GM21619 (cell line): ENCODE measurements around the gene NFXL1.
A peak's percentile ranks its signal among the peaks of the same experiment; 100 is the strongest.
"Not testable (repeated sequence)": the region's sequence is repeated elsewhere in the genome, so short reads cannot be mapped to it uniquely, and the experiment has no call there.

ENCODE experiments used
- ATAC-seq: cut with Tn5 transposase; IDR thresholded peaks from one replicate; pipeline ENCODE4 v1.9.1; 2021; ENCODE audit not compliant: unreplicated experiment

NFXL1 gene

GRCh38 chr4:47914220-47914925 lies at the start of gene NFXL1:
Gene NFXL1 (minus strand): TSS chr4:47914583. CDS start chr4:47914203, 380 bp downstream.
- ATAC-seq = peak; percentile 96

DNA sequence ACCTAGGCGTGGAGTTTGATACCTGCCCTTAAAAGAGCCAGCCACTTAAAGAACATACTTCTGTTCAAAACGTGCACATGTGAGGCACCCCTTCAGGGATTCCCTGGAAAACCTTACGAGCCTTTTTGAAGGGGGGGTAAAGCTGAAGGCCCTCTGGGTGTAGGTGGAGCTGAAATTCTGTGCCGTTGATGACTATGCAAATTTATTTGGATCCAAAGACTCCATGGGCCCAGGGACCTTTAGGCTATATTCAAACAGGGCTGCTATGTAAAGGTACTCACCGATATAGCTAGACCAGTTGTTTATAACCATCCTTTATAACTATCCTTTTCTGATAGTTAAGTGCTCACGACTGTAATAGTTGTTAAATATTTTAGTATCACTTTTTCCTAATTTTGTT lies 40.3 kb upstream of the NFXL1 start:
- no peak for ATAC-seq

DNA sequence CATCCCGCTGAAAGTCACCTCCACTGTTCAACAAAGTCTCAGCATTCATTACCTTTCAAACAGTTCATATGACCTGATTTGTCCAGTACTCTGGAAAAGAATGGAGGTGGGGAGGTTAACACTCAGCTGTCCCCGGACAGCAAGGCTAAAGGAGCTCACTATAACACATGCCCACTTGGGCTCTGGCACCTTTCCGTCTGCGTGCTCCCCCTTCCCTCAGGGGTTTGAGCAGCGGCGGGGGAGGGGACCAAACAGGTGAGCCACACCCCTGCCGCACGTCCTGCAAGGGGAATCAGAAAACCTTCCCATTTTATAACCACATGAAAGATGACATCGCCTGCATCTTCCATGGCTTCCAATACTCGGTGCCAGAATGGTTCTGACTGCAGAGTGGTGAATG lies 39.9 kb upstream of the NFXL1 start:
- ATAC-seq = no peak

DNA sequence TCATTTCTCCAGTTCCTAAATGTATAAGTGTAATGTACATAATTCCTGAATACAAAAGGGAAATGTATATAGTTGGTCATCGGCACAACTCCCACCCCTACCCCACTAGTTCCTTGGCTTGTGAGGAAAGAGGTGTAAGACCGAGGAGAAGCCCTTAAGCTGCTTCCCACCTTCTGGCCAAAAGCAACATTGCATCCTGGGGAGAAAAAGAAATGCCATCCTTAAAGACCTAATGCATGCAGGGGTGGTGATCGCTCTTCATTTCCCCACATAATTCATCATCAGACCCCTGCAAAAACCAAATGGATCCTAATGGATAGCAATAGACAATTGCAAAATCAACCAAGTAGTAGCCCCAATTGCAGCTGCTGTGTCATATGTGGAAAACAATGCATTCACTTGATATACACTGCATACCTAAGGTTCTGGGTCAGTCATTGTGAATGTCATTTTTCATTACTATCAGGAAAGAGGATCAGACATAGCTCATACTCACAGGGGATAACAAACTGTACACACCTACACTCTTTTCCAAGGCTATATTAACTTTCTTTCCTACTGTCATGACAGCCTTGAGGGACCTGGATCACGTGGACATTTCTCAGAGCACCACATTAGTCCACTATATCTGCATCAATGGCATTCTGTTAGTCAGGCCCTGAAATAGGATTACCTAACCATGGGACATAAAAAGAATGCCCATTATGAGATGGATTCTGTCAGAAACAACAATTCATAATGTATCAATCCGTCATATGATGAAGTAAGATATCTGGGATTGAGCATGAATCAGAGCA lies 31.7 kb upstream of the NFXL1 start:
- no peak for ATAC-seq

DNA sequence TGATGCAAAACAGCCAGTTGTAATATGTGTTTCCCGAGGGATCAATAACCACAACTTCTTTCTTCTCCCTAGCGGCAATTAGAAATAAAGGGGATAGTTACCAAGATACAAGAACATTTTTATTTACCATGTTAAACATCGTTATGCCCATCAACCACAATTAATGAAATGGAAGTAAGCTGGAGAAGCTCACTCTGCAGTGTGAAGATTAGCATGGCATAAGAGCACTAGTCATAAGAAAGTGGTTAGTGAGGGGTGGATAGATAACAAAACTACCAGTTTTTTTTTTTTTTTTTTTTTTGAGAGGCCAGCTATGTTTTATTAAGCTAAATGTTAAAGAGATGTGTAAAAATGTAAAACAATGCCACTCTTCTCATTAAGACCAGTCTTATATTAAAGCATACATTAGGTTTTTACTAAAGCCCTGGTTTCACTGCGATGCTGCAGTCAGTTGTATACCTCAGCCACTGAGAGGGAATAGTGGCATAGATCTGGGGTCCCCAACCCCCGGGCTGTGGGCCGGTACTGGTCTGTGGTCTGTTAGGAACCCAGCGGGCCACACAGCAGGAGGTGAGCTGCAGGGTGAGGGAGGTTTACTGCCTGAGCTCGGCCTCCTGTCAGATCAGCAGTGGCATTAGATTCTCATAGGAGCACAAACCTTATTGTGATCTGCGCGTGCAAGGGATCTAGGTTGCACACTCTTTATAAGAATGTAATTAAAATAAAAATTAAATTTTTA lies 27.9 kb upstream of the NFXL1 start:
- no peak for ATAC-seq

GRCh38 chr4:47939456-47939855 lies 25.1 kb upstream of the NFXL1 start:
- no peak for ATAC-seq

GRCh38 chr4:47936336-47936735 lies 22.0 kb upstream of the NFXL1 start:
- ATAC-seq = no peak

- ATAC-seq = peak; percentile 71
These were observed 19.5 kb upstream of the NFXL1 start for GRCh38 chr4:47933840-47934239.

GRCh38 chr4:47930971-47931804 lies 16.8 kb upstream of the NFXL1 start:
- no peak for ATAC-seq

DNA sequence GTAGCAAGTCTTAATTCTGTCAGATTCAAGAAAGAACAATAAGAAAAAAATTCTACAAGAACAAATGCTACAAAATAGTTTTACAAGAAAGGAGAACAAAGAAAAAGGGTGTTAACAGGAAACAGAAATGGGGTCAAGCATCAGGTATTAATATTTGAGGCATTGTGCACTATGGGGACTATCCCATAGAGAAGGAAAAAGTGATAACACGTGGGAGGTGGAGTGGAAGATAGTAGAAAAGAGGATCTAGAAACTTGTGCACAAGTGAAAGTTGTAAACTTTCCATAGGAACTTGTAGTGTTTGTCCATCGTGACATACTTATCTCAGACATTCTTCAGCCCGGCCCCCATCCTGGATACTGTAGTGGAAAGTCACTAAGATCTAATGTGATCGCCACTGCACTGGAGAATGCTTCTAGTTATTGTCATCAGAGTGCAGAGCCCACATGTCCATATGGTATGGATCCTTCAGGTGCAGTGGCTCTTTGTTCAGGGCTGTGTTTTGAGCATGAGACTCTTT lies 15.4 kb upstream of the NFXL1 start:
- no peak for ATAC-seq

DNA sequence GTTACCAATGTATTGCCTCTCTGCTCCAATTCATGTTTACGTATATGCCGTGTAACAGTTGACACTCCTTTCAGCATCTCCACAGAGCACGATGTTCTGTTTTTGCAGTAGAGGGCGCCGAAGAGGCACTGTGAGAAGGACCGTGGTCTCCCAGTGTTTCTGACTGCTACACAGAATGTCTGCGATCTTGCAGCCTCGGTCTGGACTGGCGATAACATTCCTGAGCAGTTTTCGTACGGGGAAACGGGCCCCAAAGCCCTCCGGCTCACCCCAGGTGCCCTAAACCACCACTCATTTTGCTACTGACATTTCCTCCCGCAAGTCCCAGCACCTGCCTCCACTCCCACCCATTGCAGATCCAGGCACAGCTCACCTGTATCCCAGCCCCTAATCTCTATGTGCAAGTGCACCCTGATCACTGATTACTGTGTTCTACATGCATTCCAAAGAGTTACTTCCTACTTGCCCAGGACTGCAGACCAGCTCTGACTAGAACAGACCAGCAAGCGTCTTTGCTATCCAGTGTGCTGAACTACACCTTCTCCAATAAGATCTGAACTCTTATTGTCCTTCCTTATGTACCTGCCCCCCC lies 12.4 kb upstream of the NFXL1 start:
- peak; percentile 98 for ATAC-seq

DNA sequence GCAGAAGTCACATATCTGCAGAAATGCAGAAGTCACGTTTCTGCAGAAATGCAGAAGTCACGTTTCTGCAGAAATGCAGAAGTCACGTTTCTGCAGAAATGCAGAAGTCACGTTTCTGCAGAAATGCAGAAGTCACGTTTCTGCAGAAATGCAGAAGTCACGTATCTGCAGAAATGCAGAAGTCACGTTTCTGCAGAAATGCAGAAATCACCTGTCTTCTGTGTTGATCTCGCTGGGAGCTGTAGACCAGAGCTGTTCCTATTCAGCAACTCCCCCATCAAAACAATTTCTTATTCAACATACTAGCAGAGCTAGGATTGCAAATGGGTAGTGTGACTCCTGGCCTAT lies 8.9 kb upstream of the NFXL1 start:
- ATAC-seq = not testable (repeated sequence)

GRCh38 chr4:47922436-47923260 lies 8.3 kb upstream of the NFXL1 start:
- not testable (repeated sequence) for ATAC-seq

DNA sequence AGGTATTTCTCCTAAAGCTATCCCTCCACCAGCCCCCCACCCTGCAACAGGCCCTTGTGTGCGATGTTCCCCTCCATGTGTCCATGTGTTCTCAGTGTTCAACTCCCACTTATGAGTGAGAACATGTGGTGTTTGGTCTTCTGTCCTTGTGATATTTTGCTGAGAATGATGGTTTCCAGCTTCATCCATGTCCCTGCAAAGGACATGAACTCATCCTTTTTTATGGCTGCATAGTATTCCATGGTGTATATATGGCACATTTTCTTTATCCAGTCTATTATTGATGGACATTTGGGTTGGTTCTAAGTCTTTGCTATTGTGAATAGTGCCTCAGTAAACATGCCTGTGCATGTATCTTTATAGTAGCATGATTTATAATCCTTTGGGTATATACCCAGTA lies 2.8 kb upstream of the NFXL1 start:
- ATAC-seq = not testable (repeated sequence)

DNA sequence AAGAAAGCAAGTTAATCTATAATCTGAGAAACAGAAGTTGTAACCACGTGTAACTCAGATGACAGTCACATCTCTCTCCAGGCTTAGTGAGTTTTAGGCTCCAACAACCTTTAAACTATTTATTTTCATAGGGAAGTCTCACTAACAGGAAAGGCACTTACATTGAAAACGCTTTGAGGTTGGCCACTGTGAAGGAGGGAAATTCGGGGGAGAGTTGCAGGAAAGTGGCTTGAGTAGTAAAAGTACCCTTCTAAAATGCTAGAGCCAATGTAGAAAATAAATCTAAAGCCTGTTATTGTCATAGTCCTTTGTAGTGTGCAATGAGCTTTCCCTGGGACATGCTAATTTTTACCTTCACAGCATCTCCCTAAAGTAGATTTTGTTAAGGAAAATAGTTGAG lies 995 bp upstream of the NFXL1 start:
- ATAC-seq = no peak

- ATAC-seq = peak; percentile 9
These were observed 499 bp upstream of the NFXL1 start for GRCh38 chr4:47914926-47915237.

- ATAC-seq = peak; percentile 20
These were observed 543 bp downstream of the NFXL1 start for GRCh38 chr4:47913861-47914219.

GRCh38 chr4:47913330-47913729 lies 1.1 kb downstream of the NFXL1 start:
- no peak for ATAC-seq

DNA sequence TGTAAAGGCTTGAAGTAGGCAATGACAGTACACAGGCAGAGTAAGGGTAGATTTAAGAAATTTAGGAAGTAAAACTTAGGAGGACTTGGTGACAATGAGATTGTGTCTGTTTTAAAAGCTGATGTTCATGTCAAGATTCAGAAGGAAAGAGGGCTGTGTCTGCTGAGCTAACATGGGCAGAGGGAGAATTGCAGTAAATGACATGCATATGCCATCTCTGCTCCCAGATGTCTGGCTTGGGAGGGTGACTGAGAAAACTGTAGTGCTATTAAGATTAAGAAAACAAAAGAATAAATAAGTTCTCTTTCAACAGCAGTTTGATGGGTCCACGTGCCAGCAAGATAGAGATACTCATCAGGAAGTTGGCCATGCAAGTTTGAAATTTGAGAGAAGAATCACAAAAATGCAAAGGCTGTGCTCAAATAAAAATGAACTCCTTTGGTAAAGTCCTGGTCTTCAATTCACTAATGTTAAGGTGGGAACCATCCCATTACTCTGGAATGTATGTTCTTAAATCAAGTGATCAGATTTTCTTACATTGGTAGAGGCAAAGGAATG lies 7.2 kb downstream of the NFXL1 start:
- ATAC-seq = no peak
